ENCODE data around the gene GPR150.

GPR150 gene

GRCh38 chr5:95668216-95668615 is 48.3 kb downstream of the GPR150 start:
- Mint-ChIP-seq H3K36me3 (ENCODE audit: insufficient read depth) (no peaks in the 10 kb centered on the region), H3K27ac (ENCODE audit: low read depth) (no peak overlapping the region), H3K27me3 (no peaks in the 10 kb centered on the region), H3K4me3 (no peak overlapping the region), H3K9me3 (no peaks in the 10 kb centered on the region), H3K4me1 (no peaks in the 10 kb centered on the region)
- no peak for ATAC-seq (replicated peaks; ENCODE audit: extremely low read depth, poor library complexity, severe bottlenecking)
- no peak for DNase-seq (ENCODE audit: low spot score in 2 of 2)

- no peak for DNase-seq (ENCODE audit: low spot score in 2 of 2)
Measured at GRCh38 chr5:95668728-95669127, 48.8 kb downstream of the GPR150 start.

GRCh38 chr5:95669540-95669939 is 49.7 kb downstream of the GPR150 start:
- DNase-seq (ENCODE audit: low spot score in 2 of 2) = no peak
- no peak overlapping the region for H3K4me3 Mint-ChIP-seq
- no peak overlapping the region for H3K27ac Mint-ChIP-seq (ENCODE audit: low read depth)
- no peaks in the 10 kb centered on the region for H3K36me3 Mint-ChIP-seq (ENCODE audit: insufficient read depth)
- no peaks in the 10 kb centered on the region for H3K9me3 Mint-ChIP-seq
- H3K27me3 Mint-ChIP-seq = no peaks in the 10 kb centered on the region
- ATAC-seq (replicated peaks; ENCODE audit: extremely low read depth, poor library complexity, severe bottlenecking) = no peak
- H3K4me1 Mint-ChIP-seq = no peaks in the 10 kb centered on the region

More at GRCh38 chr5:95668728-95669127, 48.8 kb downstream of the GPR150 start:
- H3K27me3 Mint-ChIP-seq = no peaks in the 10 kb centered on the region
- no peaks in the 10 kb centered on the region for H3K4me1 Mint-ChIP-seq
- no peak overlapping the region for H3K4me3 Mint-ChIP-seq
- ATAC-seq (replicated peaks; ENCODE audit: extremely low read depth, poor library complexity, severe bottlenecking) = no peak
- H3K36me3 Mint-ChIP-seq (ENCODE audit: insufficient read depth) = no peaks in the 10 kb centered on the region
- no peaks in the 10 kb centered on the region for H3K9me3 Mint-ChIP-seq
- H3K27ac Mint-ChIP-seq (ENCODE audit: low read depth) = no peak overlapping the region

GRCh38 chr5:95669985-95670384 is 50.1 kb downstream of the GPR150 start:
- Mint-ChIP-seq H3K27ac (ENCODE audit: low read depth) (no peak overlapping the region), H3K4me1 (no peaks in the 10 kb centered on the region), H3K27me3 (no peaks in the 10 kb centered on the region), H3K4me3 (no peak overlapping the region), H3K36me3 (ENCODE audit: insufficient read depth) (no peaks in the 10 kb centered on the region), H3K9me3 (no peaks in the 10 kb centered on the region)
- DNase-seq (ENCODE audit: low spot score in 2 of 2) (no peak), ATAC-seq (replicated peaks; ENCODE audit: extremely low read depth, poor library complexity, severe bottlenecking) (no peak)

DNA sequence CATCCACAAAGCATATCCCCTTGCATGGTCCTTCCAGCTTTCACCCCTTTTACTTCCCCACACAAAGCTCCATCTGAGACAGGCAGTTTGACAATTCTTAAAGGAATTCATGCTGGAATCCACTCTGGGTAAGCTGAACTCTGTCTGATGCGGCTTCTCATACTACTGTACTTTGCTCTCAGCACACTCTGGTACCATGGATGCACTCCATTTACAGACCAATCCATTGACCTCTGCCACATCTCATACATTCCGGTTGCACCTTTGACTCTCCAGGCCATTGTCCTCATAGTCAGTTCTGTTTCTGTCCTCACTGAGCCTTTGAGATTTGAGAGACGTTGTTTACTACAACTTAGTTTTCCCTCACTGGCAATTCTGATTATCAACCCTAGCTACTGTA is 50.7 kb downstream of the GPR150 start:
- DNase-seq (ENCODE audit: low spot score in 2 of 2) (no peak), ATAC-seq (replicated peaks; ENCODE audit: extremely low read depth, poor library complexity, severe bottlenecking) (no peak)
- Mint-ChIP-seq H3K9me3 (no peaks in the 10 kb centered on the region), H3K4me3 (no peak overlapping the region), H3K36me3 (ENCODE audit: insufficient read depth) (no peaks in the 10 kb centered on the region), H3K4me1 (no peaks in the 10 kb centered on the region), H3K27ac (ENCODE audit: low read depth) (no peak overlapping the region), H3K27me3 (no peaks in the 10 kb centered on the region)
